GM12878 (cell line): ENCODE data around the gene BCAS3. TPM values are rescaled to one million over a fixed set of nuclear protein-coding genes. Genes with fewer than 3 reads are reported as not detected.

Source experiments
- ATAC-seq: fragments of 200-7000 bp; cut with Tn5 transposase; 3 replicates; pipeline ENCODE4 v1.9.1; 2020; ENCODE audit warnings: mild to moderate bottlenecking, moderate library complexity
- BruUV-seq: library from RNA; stranded (reverse); fragments of 400-500 nt; replicated peaks from 2 replicates; lab custom pipeline; 2021; lab: Mats Ljungman, UMichigan
- CTCF ChIA-PET: fragments of 300-600 bp; sonication (Branson Sonifier 250); formaldehyde crosslinking; extraction: SDS; loops from one replicate; lab custom pipeline; 2021; ENCODE audit warnings: inconsistent platforms; lab: Yijun Ruan, JAX
- POLR2A ChIA-PET: fragments of 350-600 bp; formaldehyde crosslinking; extraction: SDS; loops from one replicate; lab custom pipeline; 2021; ENCODE audit warnings: inconsistent platforms; lab: Charles Lee
- RAD21 ChIA-PET: fragments of 300-600 bp; sonication (Branson Sonifier 250); formaldehyde crosslinking; loops from one replicate; lab custom pipeline; 2023; ENCODE audit warnings: antibody characterized with exemption; ENCODE audit not compliant: unreplicated experiment; lab: Charles Lee
- SMC1A ChIA-PET: fragments of 300-600 bp; sonication (Branson Sonifier 250); formaldehyde crosslinking; loops from one replicate; lab custom pipeline; 2023; ENCODE audit not compliant: unreplicated experiment, uncharacterized antibody; lab: Charles Lee
- DNase-seq: peaks from one replicate; pipeline ENCODE4 v3.0.0-alpha.2; 2011; ENCODE audit warnings: low read depth, low spot score
- FAIRE-seq: peaks from 3 replicates; lab custom pipeline; 2011; peaks lifted over from hg19 to GRCh38; lab: Jason Lieb, UNC
- H2AFZ ChIP-seq: 2 replicates; pipeline ENCODE4 v1.6.0; 2011; ENCODE audit warnings: low read depth, low read length, control low read depth; ENCODE audit not compliant: control insufficient read depth
- H3K27ac ChIP-seq: 2 replicates; pipeline ENCODE4 v1.5.1; 2011; ENCODE audit warnings: control low read depth; ENCODE audit not compliant: control insufficient read depth, insufficient read depth
- H3K27me3 ChIP-seq, 2 experiments: replicated peaks in 1 of 2; 2 replicates each; pipeline versions ENCODE4 v1.6.0 to v1.6.1; 2011; ENCODE audit warnings: low read length in 1 of 2; ENCODE audit not compliant: control insufficient read depth in 2 of 2, insufficient read depth in 2 of 2
- H3K36me3 ChIP-seq, 2 experiments: 2 replicates each; pipeline ENCODE4 v1.5.1; 2011; ENCODE audit warnings: low read length in 1 of 2; ENCODE audit not compliant: control insufficient read depth in 2 of 2, insufficient read depth in 2 of 2
- H3K4me1 ChIP-seq: 2 replicates; pipeline ENCODE4 v1.6.1; 2011; ENCODE audit warnings: mild to moderate bottlenecking, low read length, moderate library complexity, mixed read lengths; ENCODE audit not compliant: control insufficient read depth, insufficient read depth
- H3K4me2 ChIP-seq: 2 replicates; pipeline ENCODE4 v1.6.0; 2011; ENCODE audit warnings: control low read depth; ENCODE audit not compliant: control insufficient read depth, insufficient read depth
- H3K4me3 ChIP-seq: fragments of 200-600 bp; sonication (generic); 2 replicates; pipeline ENCODE4 v1.5.1; 2016
- H3K79me2 ChIP-seq: 2 replicates; pipeline ENCODE4 v1.6.0; 2011; ENCODE audit warnings: low read length; ENCODE audit not compliant: control insufficient read depth, insufficient read depth
- H3K9ac ChIP-seq: 2 replicates; pipeline ENCODE4 v1.8.0; 2011; ENCODE audit warnings: low read length, control low read depth, mixed read lengths; ENCODE audit not compliant: control insufficient read depth, insufficient read depth
- H3K9me3 ChIP-seq: replicated peaks from 3 replicates; pipeline ENCODE4 v1.5.1; 2011; ENCODE audit warnings: mild to moderate bottlenecking, low read length; ENCODE audit not compliant: control insufficient read depth, insufficient read depth
- H4K20me1 ChIP-seq: 2 replicates; pipeline ENCODE4 v1.6.0; 2011; ENCODE audit not compliant: control insufficient read depth, insufficient read depth
- ESRRA ChIP-seq: IDR thresholded peaks from 2 replicates; pipeline ENCODE4 v1.6.1; 2012; ENCODE audit warnings: mild to moderate bottlenecking, low read length, improper control_type of control experiment
- IKZF2 ChIP-seq, 2 experiments: fragments of 450-650 bp; IDR thresholded peaks; 2 replicates each; pipeline ENCODE4 v1.6.1; 2017; ENCODE audit warnings: mild to moderate bottlenecking in 2 of 2, moderate library complexity in 2 of 2
- JUNB ChIP-seq: IDR thresholded peaks from 2 replicates; pipeline ENCODE4 v1.6.1; 2016; ENCODE audit warnings: antibody characterized with exemption, mild to moderate bottlenecking
- NR2C2 ChIP-seq: IDR thresholded peaks from 2 replicates; pipeline ENCODE4 v1.6.1; 2011; ENCODE audit warnings: borderline replicate concordance, low read depth; ENCODE audit not compliant: control insufficient read depth, insufficient read length
- RELA ChIP-seq: fragments of 450-650 bp; IDR thresholded peaks from 2 replicates; pipeline ENCODE4 v1.8.0; 2014; ENCODE audit warnings: borderline replicate concordance; ENCODE audit not compliant: partially characterized antibody
- SPI1 ChIP-seq: IDR thresholded peaks from 2 replicates; pipeline ENCODE4 v1.6.1; 2011; ENCODE audit warnings: low read depth, mild to moderate bottlenecking, low read length, moderate library complexity, borderline replicate concordance; ENCODE audit not compliant: insufficient read depth
- TBL1XR1 ChIP-seq: IDR thresholded peaks from 2 replicates; pipeline ENCODE4 v1.6.1; 2012; ENCODE audit warnings: low read depth, low read length, improper control_type of control experiment
- ZNF207 ChIP-seq: fragments of 450-650 bp; IDR thresholded peaks from 2 replicates; pipeline ENCODE4 v1.6.1; 2014; ENCODE audit warnings: antibody characterized with exemption, mild to moderate bottlenecking, borderline replicate concordance
- ZSCAN29 ChIP-seq: fragments of 450-650 bp; IDR thresholded peaks from 2 replicates; pipeline ENCODE4 v1.6.1; 2017; ENCODE audit warnings: mild to moderate bottlenecking, moderate library complexity
- WGBS: methylation state at CpG from one replicate; pipeline ENCODE4 v1.1.6; 2016; ENCODE audit warnings: low lambda C conversion rate; ENCODE audit not compliant: insufficient replicate concordance, insufficient coverage; ENCODE audit errors: missing lambda C conversion rate; 5-methylcytosine and 5-hydroxymethylcytosine counted together
- in situ Hi-C: fragments of 300-500 bp; cut with MboI; formaldehyde crosslinking; loops from 9 replicates; pipeline ENCODE4 v1.14.3; 2018; ENCODE audit warnings: mixed read lengths
- intact Hi-C: fragments of 100-400 bp; cut with micrococcal nuclease; formaldehyde crosslinking; loops from one replicate; pipeline ENCODE4 v1.14.2; 2022; ENCODE audit not compliant: unreplicated experiment
- polyA plus RNA-seq, 11 experiments: library from polyadenylated mRNA; depleted of rRNA in 4 of 11; unstranded in 6 of 11; stranded (reverse) in 5 of 11; fragments of >200 nt; fragmentation: Nextera tagmentation in 4 of 11; fragmentation: Illumina TruSeq in 1 of 11; extraction: Ambion mirVana in 4 of 11; extraction: Trizol in 1 of 11; gene quantifications; 1 replicate in 1 of 11; 2 replicates in 10 of 11; pipeline versions ENCODE4 v1.2.1 to v1.2.3, GENCODE V29; 2011 to 2016; ENCODE audit warnings: inconsistent platforms in 2 of 11, missing spikeins in 2 of 11, low read depth in 1 of 11
- total RNA-seq, 4 experiments: library from RNA; depleted of rRNA in 3 of 4; stranded (reverse); fragments of >200 nt in 3 of 4; fragmentation: Illumina TruSeq in 1 of 4; extraction: Trizol in 1 of 4; gene quantifications; 2 replicates each; pipeline versions ENCODE4 v1.2.1 to v1.2.3, GENCODE V29; 2013 to 2021
- TF ChIP-seq, protein P1 (sequence below): fragments of 450-650 bp; IDR thresholded peaks from 2 replicates; pipeline ENCODE4 v1.6.1; 2018; ENCODE audit warnings: borderline replicate concordance, mild to moderate bottlenecking; ENCODE audit not compliant: partially characterized antibody
- TF ChIP-seq, protein P2 (sequence below): IDR thresholded peaks from 2 replicates; pipeline ENCODE4 v1.6.1; 2012; ENCODE audit warnings: mild to moderate bottlenecking, low read depth, low read length
- TF ChIP-seq, protein P3 (sequence below): fragments of 450-650 bp; IDR thresholded peaks from 2 replicates; pipeline ENCODE4 v1.6.1; 2016; ENCODE audit warnings: mild to moderate bottlenecking
- TF ChIP-seq, protein P4 (sequence below): IDR thresholded peaks from 2 replicates; pipeline ENCODE4 v1.6.1; 2011; ENCODE audit warnings: low read depth, mild to moderate bottlenecking, low read length, moderate library complexity, borderline replicate concordance; ENCODE audit errors: extremely low read depth

The BCAS3 gene
- total and polyA plus RNA-seq, 10 of the 15 experiments (the other 5 are each of a cell fraction or from before 2014, with no cell fraction given) = 2.1 to 11.0 (median 6.6) TPM

DNA sequence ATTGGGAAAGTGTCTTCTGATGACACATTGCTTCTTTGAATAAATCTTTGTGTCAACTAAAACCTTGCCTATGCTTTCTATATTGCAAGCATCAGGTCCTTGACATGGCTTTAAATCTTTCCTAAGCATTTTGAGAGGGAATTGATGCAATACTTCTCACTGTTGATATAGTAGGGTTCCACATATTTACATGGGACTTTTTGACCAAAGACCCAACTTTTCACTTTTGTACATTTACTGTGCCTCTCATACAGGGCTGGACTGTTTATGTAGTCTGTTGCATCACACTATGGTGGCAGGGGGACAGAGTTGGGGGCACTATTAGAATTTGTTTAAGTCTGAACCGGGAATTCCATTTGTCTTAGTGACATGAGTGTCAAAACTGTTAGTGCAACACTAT lies 413.4 kb downstream of the BCAS3 start:
- WGBS = 0% methylated on average over 1 of the region's 1 CpG
- in situ Hi-C loops = no loop called here
- ChIA-PET CTCF (no interaction called here), RAD21 (no interaction called here)
- no peak overlapping the region for H3K9ac ChIP-seq
- no peak overlapping the region for H3K27ac ChIP-seq
- TF ChIP-seq IKZF2 (IDR thresholded peaks at IDR 0.05) (no peak), ZNF207 (no peak), RELA (no peak), ZSCAN29 (no peak), SPI1 (no peak), ESRRA (no peak), TBL1XR1 (no peak), NR2C2 (no peak), JUNB (no peak)
- TF ChIP-seq, protein P1, sequence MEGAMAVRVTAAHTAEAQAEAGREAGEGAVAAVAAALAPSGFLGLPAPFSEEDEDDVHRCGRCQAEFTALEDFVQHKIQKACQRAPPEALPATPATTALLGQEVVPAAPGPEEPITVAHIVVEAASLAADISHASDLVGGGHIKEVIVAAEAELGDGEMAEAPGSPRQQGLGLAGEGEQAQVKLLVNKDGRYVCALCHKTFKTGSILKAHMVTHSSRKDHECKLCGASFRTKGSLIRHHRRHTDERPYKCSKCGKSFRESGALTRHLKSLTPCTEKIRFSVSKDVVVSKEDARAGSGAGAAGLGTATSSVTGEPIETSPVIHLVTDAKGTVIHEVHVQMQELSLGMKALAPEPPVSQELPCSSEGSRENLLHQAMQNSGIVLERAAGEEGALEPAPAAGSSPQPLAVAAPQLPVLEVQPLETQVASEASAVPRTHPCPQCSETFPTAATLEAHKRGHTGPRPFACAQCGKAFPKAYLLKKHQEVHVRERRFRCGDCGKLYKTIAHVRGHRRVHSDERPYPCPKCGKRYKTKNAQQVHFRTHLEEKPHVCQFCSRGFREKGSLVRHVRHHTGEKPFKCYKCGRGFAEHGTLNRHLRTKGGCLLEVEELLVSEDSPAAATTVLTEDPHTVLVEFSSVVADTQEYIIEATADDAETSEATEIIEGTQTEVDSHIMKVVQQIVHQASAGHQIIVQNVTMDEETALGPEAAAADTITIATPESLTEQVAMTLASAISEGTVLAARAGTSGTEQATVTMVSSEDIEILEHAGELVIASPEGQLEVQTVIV = no peak
- TF ChIP-seq, protein P2, sequence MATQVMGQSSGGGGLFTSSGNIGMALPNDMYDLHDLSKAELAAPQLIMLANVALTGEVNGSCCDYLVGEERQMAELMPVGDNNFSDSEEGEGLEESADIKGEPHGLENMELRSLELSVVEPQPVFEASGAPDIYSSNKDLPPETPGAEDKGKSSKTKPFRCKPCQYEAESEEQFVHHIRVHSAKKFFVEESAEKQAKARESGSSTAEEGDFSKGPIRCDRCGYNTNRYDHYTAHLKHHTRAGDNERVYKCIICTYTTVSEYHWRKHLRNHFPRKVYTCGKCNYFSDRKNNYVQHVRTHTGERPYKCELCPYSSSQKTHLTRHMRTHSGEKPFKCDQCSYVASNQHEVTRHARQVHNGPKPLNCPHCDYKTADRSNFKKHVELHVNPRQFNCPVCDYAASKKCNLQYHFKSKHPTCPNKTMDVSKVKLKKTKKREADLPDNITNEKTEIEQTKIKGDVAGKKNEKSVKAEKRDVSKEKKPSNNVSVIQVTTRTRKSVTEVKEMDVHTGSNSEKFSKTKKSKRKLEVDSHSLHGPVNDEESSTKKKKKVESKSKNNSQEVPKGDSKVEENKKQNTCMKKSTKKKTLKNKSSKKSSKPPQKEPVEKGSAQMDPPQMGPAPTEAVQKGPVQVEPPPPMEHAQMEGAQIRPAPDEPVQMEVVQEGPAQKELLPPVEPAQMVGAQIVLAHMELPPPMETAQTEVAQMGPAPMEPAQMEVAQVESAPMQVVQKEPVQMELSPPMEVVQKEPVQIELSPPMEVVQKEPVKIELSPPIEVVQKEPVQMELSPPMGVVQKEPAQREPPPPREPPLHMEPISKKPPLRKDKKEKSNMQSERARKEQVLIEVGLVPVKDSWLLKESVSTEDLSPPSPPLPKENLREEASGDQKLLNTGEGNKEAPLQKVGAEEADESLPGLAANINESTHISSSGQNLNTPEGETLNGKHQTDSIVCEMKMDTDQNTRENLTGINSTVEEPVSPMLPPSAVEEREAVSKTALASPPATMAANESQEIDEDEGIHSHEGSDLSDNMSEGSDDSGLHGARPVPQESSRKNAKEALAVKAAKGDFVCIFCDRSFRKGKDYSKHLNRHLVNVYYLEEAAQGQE = no peak
- TF ChIP-seq, protein P3, sequence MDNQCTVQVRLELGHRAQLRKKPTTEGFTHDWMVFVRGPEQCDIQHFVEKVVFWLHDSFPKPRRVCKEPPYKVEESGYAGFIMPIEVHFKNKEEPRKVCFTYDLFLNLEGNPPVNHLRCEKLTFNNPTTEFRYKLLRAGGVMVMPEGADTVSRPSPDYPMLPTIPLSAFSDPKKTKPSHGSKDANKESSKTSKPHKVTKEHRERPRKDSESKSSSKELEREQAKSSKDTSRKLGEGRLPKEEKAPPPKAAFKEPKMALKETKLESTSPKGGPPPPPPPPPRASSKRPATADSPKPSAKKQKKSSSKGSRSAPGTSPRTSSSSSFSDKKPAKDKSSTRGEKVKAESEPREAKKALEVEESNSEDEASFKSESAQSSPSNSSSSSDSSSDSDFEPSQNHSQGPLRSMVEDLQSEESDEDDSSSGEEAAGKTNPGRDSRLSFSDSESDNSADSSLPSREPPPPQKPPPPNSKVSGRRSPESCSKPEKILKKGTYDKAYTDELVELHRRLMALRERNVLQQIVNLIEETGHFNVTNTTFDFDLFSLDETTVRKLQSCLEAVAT = no peak
- TF ChIP-seq, protein P4, sequence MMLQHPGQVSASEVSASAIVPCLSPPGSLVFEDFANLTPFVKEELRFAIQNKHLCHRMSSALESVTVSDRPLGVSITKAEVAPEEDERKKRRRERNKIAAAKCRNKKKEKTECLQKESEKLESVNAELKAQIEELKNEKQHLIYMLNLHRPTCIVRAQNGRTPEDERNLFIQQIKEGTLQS = no peak
- TF ChIP-seq, all 136 proteins: peak for 0
- Histone ChIP-seq H3K27me3 (no peaks in the 10 kb centered on the region; a peak in 1 of 4 replicates), H2AFZ (no peak overlapping the region), H3K36me3 (no peaks in the 10 kb centered on the region), H4K20me1 (no peaks in the 10 kb centered on the region), H3K4me1 (no peaks in the 10 kb centered on the region), H3K79me2 (no peaks in the 10 kb centered on the region), H3K9me3 (no peaks in the 10 kb centered on the region), H3K4me2 (no peak overlapping the region), H3K4me3 (no peak overlapping the region)
- intact Hi-C loops = no loop called here
- DNase-seq = no peak
- ChIA-PET SMC1A (interaction anchor here (0.6 kb wide), 1 partner anchor 822 kb away, joined by 3 read pairs; no protein-coding TSS in a partner anchor), POLR2A (no interaction called here)
- ATAC-seq = no peak
- no TSS peak for BruUV-seq
- FAIRE-seq = no peak
